Spleen (tissue), 7 donors: Measurements from ENCODE around the gene SMIM35.
"Not testable (repeated sequence)": the region's sequence is repeated elsewhere in the genome, so short reads cannot be mapped to it uniquely, and the experiment has no call there.

Experiments
- POLR2AphosphoS5 ChIP-seq, 3 donors: sonication (generic); formaldehyde crosslinking; IDR thresholded peaks; one replicate each; pipeline ENCODE4 v1.5.1; 2017; ENCODE audit warnings: antibody characterized with exemption in 3 of 3
- TF ChIP-seq, protein P1 (sequence below), 11 experiments: fragments of 200-600 bp in 7 of 11; fragments of 450-650 bp in 4 of 11; sonication (generic) in 4 of 11; IDR thresholded peaks in 8 of 11; conservative IDR thresholded peaks in 3 of 11; 1 replicate in 7 of 11; 2 replicates in 4 of 11; pipeline versions ENCODE4 v1.4.0 to v1.8.0; 2016 to 2021; ENCODE audit warnings: antibody characterized with exemption in 11 of 11, inconsistent platforms in 4 of 11, mild to moderate bottlenecking in 1 of 11
- donor health status: DM: no; HTN: no; CAD: no; lungs with moderate emphysema.
- donor health status: DM: no; HTN: no; CAD: no.
- donor health status: DM: no; HTN: no; CAD: no.

DNA sequence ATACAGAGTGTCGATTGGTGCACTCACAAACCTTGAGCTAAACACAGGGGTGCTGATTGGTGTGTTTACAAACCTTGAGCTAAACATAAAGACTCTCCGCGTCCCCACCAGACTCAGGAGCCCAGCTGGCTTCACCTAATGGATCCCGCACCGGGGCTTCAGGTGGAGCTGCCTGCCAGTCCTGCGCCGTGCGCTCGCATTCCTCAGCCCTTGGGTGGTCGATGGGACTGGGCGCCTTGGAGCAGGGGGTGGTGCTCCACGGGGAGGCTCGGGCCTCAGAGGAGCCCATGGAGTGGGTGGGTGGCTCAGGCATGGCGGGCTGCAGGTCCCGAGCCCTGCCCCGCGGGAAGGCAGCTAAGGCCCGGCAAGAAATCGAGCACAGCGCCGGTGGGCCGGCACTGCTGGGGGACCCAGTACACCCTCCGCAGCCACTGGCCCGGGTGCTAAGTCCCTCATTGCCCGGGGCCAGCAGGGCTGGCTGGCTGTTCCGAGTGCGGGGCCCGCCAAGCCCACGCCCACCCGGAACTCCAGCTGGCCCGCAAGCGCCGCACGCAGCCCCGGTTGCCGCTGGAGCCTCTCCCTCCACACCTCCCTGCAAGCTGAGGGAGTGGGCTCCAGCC lies 108.4 kb downstream of the SMIM35 start:
- TF ChIP-seq, protein P1, sequence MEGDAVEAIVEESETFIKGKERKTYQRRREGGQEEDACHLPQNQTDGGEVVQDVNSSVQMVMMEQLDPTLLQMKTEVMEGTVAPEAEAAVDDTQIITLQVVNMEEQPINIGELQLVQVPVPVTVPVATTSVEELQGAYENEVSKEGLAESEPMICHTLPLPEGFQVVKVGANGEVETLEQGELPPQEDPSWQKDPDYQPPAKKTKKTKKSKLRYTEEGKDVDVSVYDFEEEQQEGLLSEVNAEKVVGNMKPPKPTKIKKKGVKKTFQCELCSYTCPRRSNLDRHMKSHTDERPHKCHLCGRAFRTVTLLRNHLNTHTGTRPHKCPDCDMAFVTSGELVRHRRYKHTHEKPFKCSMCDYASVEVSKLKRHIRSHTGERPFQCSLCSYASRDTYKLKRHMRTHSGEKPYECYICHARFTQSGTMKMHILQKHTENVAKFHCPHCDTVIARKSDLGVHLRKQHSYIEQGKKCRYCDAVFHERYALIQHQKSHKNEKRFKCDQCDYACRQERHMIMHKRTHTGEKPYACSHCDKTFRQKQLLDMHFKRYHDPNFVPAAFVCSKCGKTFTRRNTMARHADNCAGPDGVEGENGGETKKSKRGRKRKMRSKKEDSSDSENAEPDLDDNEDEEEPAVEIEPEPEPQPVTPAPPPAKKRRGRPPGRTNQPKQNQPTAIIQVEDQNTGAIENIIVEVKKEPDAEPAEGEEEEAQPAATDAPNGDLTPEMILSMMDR (IDR thresholded peaks at IDR 0.05 in 8 of 11, conservative IDR thresholded peaks at IDR 0.05 in 3 of 11) = not testable (repeated sequence)
- TF ChIP-seq POLR2AphosphoS5 (IDR thresholded peaks at IDR 0.05) = not testable (repeated sequence)
